ENCODE results near the gene CTNNA3.

The CTNNA3 gene

DNA sequence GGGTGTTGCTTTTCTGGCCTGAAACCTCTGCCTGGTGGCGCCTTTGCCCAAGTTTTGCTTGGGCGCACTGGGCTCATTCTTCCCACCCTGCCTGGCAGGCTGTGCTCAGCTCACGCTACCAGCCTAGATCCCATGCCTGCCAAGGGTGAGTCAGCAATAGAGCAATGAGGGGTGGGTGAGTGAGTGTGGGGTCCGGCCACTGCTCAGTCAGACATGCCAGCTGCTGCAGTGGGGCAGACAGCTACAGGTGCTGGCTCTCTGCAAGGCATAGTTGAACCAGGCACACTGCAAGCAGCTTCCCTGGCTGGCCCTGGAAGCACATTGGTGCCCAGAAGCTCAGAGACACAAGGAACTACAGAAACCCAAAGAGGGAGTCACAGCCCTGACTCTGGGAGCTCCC, 1451.0 kb downstream of the CTNNA3 start:
- DNase-seq = no peak

- no peak for DNase-seq
Observed at GRCh38 chr10:66242885-66243284, 1453.1 kb downstream of the CTNNA3 start.

DNA sequence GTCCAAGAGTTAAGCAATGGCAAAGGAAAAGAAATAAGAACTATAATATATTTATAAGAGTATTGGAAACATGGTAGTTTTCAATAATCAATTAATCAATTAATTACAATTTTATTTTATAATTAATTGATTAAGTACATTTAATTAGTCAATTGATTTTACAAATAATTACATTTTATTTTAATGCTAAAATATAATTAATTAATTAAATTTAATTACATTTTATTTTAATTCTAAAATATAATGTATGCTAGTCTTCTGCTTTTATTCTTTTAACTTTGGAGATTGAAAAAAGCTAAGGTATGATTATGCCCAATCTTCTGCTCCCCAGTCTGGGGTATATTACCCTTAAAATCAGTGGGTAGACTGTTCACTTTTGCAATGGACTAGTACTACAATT, 1456.9 kb downstream of the CTNNA3 start:
- no peak for DNase-seq

GRCh38 chr10:66238343-66238742, 1457.7 kb downstream of the CTNNA3 start:
- DNase-seq = no peak

- DNase-seq = no peak
Observed at GRCh38 chr10:66234872-66235271, 1461.1 kb downstream of the CTNNA3 start.

DNA sequence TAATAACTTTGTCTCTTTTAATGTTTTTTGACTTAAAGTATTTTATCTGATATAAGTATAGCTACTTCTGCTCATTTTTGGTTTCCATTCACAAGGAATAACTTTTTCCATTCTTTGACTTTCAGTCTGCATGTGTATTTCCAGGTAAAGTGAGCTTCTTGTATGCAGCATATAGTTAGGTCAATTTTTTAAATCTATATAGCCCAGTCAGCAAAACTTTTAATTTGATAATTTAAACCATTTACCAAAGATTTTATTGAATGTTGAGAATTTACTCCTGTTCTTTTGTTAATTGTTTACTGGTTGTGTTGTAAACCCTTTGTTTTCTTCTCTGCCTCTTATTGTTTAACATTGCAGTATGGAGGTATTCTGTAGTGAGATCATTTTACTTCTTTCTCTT, 1467.1 kb downstream of the CTNNA3 start:
- DNase-seq = no peak

DNA sequence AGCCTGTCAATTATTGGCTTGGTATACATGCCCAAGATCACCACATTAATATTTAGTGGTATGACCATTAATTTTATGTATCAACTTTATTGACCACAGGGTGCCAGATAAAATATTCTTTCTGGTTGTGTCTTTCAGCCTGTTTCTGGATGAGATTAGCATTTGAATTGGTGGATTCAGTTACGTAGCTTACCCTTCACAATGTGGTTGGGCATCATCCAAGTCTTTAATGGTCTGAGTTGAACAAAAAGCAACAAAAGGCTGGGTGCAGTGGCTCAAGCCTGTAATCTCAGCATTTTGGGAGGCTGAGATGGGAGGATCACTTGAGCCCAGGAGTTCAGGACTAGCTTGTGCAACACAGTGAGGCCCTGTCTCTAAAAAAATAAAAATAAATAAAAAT, 1472.3 kb downstream of the CTNNA3 start:
- DNase-seq = no peak

DNA sequence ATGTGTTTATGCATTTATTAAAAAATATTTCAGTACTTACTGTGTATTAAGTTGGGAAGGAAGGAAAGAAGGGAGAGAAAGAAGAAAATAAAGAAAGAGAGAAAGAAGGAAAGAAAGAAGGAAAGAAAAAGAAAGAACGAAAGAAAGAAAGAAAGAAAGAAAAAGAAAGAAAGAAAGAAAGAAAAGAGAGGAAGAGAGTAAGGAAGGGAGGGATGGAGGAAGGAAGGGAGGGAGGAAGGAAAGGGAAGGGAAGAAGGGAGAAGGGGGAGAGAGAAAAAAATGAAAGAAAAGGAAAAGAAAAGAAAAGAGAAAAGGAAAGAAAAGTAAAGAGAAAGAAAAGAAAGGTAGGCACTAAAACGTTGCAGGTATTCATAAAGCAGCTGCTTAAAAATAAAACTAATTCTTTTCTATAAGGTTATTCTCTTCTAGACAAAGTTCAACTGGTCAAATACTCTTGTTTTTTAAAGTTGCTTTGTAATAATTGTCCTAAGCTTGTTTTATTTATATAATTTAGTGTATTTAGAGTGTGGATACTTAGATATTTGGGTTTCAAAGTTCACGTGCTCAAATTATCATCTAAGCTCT, 1473.4 kb downstream of the CTNNA3 start:
- DNase-seq = no peak

DNA sequence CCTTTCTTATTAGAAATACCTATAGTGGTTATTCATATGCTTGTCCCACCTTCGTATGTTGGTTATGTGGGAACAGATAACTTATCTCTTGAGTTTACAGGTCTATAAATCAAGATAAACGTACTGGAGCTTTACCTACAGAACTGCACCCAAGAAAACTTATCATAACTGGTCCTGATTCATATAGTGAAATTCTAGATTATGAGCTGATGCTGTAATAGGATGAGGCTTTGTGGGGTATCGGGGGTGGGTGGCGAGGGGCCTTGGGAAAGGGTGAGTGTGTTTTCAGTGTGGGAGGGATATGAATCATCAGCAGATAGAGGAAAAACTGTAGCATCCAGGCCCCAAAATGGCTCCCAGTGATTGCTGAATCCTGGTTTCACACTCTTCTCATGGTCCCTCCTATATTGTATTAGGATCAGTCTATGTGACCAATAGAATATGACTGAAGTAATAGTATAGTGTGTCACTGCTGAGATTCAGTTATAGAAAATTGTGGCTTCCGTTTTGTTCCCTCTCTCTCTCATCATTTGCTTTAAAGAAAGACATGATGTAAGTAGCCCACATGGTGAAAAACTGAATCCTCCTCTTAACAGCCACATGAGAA, 1476.9 kb downstream of the CTNNA3 start:
- DNase-seq = no peak

DNA sequence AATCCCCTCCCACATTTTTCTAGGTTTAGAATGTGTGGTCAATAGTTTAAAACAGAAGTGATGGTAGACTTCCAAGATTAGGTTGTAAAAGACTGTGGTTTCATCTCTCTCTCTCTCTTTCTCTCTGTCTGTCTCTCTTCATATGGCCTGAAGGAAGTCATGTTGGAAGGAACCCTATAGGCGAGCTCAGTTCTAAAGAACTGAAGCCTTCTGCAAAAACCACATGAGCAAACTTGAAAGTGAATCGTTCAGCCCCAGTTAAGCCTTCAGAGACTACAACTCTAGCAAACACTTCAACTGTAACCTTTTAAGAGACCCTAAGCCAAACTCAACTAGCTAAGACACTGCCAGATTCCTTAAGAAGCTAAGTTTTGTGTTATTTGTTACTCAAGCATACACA, 1477.7 kb downstream of the CTNNA3 start:
- no peak for DNase-seq

DNA sequence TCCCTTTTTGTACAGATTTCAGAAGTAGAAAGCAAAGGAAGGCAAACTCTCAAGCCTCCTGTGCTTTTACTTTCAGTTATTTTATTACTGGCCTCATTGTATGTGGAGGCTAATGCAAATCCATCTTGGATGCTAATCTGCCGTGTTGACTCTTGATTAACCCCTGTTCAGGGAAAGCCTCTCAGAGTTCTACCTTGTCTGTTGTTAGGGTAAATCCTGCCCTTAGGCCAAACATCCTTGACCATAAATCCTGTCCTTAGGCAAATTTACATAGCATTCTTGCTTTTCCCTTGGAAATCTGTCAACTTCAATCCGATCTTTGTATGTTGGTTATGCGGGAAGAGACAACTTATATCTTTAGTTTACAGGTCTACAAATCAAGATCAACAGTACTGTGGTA, 1480.1 kb downstream of the CTNNA3 start:
- DNase-seq = no peak

DNA sequence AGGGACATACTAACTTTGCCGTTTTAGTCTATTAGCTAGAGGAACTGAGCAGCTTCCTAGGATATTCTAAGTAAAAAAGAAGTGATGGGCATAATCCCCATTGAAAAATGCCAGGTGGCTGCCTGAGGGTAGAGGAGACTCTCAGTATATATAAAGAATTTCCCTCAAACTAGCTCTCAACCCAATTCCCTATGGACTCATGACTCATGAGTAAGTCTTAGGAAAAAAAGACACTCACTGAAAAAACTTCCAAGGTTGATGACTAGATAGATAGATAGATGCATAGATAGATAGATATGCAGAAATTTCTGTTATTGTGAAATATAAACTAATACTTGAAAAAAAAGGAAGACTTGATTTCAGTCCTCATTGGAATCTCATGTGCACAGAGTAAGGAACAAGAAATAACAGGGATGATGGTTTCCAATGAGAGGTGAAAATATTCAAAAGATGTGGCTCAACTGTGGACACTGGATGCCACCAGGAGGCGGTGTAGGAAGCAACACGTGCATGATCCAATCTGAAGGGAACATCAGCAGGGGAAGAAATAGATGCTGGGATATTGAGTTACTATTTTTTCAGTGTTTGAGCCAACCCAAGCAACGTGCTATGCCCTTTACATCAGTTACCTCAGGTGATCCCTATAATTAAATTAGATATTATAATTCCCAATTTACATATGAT, 1481.1 kb downstream of the CTNNA3 start:
- no peak for DNase-seq

- DNase-seq = no peak
Observed at GRCh38 chr10:66209025-66209424, 1487.0 kb downstream of the CTNNA3 start.

DNA sequence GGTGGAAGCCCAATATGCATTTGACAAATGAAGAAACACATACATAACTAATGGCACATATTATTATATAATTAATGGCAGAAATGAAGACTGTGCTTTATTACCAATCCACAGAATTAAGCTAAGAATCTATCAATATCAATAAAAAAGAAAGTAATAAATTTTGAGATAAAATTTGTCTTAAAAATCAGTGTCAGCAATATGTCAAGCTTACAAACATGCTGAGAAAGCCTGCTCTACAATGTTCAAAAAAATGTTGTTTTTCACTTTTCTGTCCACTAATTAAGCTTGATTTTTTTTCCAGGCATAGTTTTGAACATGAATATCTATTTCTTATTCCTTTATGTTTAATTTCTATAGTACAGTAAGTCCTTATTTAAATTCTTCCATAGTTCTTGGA, 1491.2 kb downstream of the CTNNA3 start:
- no peak for DNase-seq

- no peak for DNase-seq
Observed at GRCh38 chr10:66202101-66202500, 1493.9 kb downstream of the CTNNA3 start.

DNA sequence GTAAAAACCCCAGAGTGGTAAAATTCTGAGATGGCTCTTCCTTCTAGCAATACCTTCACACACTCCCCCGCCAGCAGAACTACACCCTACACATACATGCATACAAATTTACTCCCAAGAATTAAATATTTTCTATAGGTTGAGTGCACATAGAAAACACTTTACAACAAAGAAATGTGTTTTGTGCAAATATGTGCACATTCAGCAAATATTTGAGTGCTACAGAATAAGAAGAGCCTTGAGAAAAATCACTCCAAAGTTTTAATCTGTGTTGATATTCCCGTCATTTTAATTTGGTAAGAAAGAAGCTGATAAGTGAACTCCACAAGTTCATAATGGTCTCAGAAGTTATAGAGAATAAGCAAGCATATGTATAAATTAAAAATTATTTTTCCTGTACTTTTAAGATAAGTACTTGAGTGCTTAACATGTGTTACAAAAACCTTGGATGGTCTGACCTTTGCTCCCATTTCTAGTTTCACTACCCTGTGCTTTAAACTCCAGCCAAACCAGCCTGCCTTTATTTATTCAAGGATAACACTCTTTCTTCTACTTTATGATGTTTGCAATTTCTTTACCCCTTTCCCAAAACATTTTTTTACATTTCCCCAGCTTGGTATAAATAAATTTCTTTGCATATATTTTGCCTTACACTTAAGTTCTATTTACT, 1503.7 kb downstream of the CTNNA3 start:
- no peak for DNase-seq

DNA sequence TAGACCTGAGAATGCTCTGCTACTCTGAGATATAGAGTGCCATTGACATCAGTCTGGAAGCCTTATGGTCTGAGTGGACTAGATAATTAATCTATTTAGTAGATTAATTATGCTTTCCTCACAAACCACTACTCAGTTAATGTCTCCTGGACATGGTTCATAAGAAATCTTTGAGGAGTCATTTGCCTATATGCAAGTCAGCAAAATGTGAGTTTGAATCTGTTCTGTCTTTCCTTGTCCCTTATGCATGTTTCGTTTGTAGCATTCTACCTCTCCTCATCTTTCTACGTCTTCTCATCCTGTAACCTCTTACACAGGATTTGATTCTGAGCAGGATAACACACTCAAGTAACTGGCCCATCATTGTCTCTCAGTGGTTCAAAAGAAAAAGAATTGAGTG, 1505.6 kb downstream of the CTNNA3 start:
- DNase-seq = no peak

- no peak for DNase-seq
Observed at GRCh38 chr10:66189271-66189670, 1506.7 kb downstream of the CTNNA3 start.

GRCh38 chr10:66187053-66187733, 1508.8 kb downstream of the CTNNA3 start:
- DNase-seq = no peak

- DNase-seq = no peak
Observed at GRCh38 chr10:66183028-66183427, 1513.0 kb downstream of the CTNNA3 start.

DNA sequence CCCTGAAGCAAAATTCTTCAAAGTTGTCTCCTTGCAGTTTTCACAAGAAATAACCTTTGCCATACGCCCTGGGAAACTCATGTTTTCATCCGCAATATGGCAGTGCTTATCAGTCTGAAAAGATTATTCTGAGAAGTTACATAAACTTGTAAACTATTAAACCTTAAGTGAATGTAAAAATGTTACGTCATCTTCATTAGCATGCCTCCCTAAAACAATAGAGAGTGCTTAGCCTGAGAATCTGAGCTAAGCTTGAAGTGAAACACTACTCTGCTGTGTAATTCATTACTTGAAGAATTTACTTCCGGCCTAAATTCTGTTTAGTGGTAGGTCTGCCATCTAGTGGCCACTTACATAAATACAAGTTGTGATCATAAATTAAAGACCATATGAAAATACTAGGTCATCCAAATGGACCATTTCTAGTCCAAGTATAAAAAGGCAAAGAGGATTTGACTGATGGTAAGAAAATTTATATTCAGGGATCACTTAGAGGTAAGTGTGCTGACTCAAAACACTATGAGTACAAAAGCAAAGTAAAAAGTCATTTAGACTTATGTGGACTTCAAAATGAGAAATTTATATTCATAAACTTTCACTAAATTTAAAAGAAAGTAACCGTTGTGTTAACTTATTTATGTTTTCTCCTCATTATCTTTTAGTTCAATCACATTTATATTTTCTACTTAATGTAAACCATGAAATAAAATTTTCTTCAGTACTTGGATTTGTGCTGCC, 1515.2 kb downstream of the CTNNA3 start:
- DNase-seq = no peak

DNA sequence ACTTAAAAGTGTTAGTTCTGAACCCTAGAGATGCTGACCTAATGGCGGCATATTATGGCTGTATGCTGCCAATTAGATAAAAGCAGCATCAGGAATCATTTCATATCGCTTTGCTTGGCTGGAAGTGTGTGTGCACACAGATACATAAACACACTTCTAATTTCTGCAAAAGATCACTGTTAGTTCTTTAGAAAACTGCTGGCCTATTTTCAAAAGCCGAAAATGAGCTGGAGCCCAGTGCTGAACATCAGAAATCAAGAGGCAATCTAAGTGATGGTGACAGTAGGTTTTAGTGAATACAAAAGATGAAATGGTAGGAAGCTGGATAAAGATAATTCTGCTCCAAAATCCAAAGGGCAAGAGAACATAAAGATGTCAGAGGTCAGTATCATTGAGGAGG, 1516.0 kb downstream of the CTNNA3 start:
- no peak for DNase-seq

DNA sequence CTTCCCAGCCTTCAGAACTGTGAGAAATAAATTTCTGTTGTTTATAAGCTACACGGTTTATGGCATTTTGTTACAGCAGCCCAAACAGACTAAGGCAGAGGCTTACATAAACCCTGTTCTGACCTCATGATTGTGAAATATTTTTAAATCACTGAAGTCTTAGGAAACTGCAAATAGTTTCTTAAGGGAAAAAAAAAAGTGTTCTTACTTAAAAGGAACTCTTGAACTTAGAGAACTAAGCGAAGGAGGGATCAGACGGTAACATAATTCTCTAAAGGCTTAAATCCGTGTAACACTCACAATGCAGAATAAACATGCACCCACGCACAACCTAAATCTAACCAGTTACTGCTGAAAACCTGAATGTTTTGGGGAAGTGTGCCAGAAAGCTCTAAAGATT, 1519.2 kb downstream of the CTNNA3 start:
- no peak for DNase-seq

Data from NCI-H526 treated with DMSO at 0.1 percent for 48 hours (cell line).